ENCODE results near the gene TEX54. TPM values are rescaled to one million over a fixed set of nuclear protein-coding genes. Genes with fewer than 3 reads are reported as not detected.

Gene TEX54
- total and polyA plus RNA-seq, 2 of the 13 experiments (the other 11 are each of a cell fraction or from before 2014, with no cell fraction given) = not detected

DNA sequence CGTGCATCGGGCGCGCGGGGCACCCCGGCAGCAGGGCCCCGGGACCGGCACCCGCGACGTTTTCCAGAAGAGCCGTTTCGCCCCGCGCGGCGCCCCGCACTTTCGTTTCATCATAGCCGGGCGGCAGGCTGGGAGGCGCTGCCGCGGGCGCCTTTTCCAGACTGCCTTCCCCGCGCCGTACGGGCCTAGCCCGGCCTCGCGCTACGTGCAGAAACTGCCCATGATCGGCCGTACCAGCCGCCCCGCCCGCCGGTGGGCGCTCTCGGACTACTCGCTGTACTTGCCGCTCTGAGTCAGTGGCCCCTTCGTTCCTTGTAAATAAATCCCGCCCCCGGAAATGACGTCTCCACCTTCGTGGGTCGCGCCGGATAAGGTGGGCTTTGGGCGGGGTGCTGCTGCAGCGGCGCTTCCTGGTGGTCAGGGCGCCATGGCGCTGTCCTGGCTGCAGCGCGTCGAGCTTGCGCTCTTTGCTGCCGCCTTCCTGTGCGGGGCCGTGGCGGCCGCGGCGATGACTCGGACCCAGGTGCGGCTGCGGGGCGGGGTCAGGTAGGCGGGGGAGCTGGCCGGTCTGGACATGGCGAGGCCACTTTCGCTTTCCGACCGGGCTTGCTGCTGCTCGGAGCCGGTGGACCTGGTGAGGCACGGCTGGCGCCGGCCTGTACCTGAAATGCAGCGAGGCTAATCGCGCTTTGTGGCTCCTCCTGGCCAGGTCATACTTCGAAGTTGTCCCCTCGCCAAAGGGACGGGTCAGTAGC lies 45.5 kb downstream of the TEX54 start, which contains the start of gene TMEM179B (continued):
- peak; percentile 46; the same call in 1 of the 2 replicates for TF ChIP-seq ZBTB40 (IDR thresholded peaks at IDR 0.05)
- TF ChIP-seq ZBTB40 (CRISPR knock-in tag; IDR thresholded peaks at IDR 0.05) = peak; percentile 72; the same call in 1 of the 2 replicates
- TF ChIP-seq SIN3A (IDR thresholded peaks at IDR 0.05; ENCODE audit: borderline replicate concordance, low read depth, low read length) = peak; percentile 75
- TF ChIP-seq KDM4B (CRISPR knock-in tag; IDR thresholded peaks at IDR 0.05) = no peak; the same call in 1 of the 2 replicates
- TF ChIP-seq ZSCAN30 (CRISPR knock-in tag; IDR thresholded peaks at IDR 0.05) = peak; percentile 82; the same call in 1 of the 2 replicates
- TF ChIP-seq FUBP1 (CRISPR knock-in tag; IDR thresholded peaks at IDR 0.05; ENCODE audit: borderline replicate concordance) = peak; percentile 70; the same call in 1 of the 2 replicates
- no peak; the same call in 1 of the 2 replicates for TF ChIP-seq ZNF264 (CRISPR knock-in tag; IDR thresholded peaks at IDR 0.05)
- TF ChIP-seq, protein P1, sequence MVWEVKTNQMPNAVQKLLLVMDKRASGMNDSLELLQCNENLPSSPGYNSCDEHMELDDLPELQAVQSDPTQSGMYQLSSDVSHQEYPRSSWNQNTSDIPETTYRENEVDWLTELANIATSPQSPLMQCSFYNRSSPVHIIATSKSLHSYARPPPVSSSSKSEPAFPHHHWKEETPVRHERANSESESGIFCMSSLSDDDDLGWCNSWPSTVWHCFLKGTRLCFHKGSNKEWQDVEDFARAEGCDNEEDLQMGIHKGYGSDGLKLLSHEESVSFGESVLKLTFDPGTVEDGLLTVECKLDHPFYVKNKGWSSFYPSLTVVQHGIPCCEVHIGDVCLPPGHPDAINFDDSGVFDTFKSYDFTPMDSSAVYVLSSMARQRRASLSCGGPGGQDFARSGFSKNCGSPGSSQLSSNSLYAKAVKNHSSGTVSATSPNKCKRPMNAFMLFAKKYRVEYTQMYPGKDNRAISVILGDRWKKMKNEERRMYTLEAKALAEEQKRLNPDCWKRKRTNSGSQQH (CRISPR knock-in tag; IDR thresholded peaks at IDR 0.05; ENCODE audit: low read depth) = 0 out of 2 replicates have a peak, but pooled peaks have one; percentile 43
- TF ChIP-seq FOSL2 (CRISPR knock-in tag; IDR thresholded peaks at IDR 0.05) = peak; percentile 84
- TF ChIP-seq HDAC6 (IDR thresholded peaks at IDR 0.05; ENCODE audit: low read depth, low read length) = no peak
- no peak for TF ChIP-seq ZFP36 (IDR thresholded peaks at IDR 0.05; ENCODE audit: borderline replicate concordance, low read depth, low read length, partially characterized antibody)
- peak; percentile 97 for TF ChIP-seq TOPORS (CRISPR knock-in tag; IDR thresholded peaks at IDR 0.05)
- no peak for TF ChIP-seq ARNT (IDR thresholded peaks at IDR 0.05)
- TF ChIP-seq, protein P2, sequence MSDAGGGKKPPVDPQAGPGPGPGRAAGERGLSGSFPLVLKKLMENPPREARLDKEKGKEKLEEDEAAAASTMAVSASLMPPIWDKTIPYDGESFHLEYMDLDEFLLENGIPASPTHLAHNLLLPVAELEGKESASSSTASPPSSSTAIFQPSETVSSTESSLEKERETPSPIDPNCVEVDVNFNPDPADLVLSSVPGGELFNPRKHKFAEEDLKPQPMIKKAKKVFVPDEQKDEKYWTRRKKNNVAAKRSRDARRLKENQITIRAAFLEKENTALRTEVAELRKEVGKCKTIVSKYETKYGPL (CRISPR knock-in tag; IDR thresholded peaks at IDR 0.05) = no peak
- peak; percentile 65 for TF ChIP-seq ZMYM4 (CRISPR knock-in tag; IDR thresholded peaks at IDR 0.05)
- no peak for TF ChIP-seq ZNF615 (CRISPR knock-in tag; IDR thresholded peaks at IDR 0.05; ENCODE audit: borderline replicate concordance)
- no peak for TF ChIP-seq SKI (IDR thresholded peaks at IDR 0.05; ENCODE audit: partially characterized antibody)
